CD4-positive, alpha-beta T cell treated with Interleukin-15 for 1 hour (primary cell): ENCODE data around the gene COQ4.

Experiments used
- DNase-seq: peaks from one replicate; pipeline ENCODE4 v3.0.0-alpha.2; 2020

Gene COQ4

DNA sequence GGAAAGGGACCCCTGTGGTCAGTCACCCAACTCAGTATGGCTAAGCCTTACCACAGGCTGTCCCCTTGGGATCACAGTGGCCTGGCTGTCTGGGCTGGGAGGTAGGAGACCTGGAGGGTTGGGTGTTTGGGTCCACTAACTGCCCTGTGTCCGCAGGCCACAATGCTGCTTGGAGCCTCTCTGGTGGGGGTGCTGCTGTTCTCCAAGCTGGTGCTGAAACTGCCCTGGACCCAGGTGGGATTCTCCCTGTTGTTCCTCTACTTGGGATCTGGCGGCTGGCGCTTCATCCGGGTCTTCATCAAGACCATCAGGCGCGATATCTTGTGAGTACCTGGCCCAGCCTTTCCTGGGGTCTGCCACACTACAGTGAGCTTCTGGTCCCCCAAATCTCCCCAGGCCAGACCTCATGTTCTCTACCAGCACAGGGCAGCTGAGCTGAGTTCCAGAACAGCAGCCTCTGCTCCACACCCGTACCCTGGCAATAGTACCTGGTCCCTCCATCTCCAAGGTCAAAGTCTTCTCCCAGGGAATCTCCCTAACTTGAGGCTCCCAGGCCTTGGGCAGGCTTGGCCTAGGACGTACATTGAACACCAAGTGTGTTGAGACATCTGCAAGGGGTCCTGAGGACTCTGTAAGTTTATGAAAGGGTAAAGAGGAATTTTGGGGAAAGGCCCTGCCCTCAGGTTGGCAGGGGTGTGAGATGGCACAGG, 20.5 kb downstream of the COQ4 start:
- DNase-seq: no peak

DNA sequence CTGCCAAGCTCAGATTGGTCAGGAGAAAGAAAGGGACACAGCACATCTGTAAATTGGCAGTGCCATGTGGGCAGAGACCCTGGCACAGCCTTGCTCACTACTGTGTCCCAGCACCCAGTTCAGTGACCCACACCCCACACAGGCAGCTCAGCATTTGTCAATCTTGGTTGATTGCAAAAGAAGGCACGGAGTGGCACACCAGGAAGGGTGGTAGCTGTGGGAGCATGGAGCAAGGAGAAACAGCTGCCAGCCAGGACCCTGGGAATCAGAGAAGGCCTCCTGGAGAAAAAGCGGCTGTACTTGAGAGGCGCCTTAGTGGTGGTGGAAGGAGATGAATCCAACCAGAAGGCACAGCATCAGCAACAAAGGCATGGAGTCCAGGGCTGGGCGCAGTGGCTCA, 21.2 kb downstream of the COQ4 start:
- no peak for DNase-seq

DNA sequence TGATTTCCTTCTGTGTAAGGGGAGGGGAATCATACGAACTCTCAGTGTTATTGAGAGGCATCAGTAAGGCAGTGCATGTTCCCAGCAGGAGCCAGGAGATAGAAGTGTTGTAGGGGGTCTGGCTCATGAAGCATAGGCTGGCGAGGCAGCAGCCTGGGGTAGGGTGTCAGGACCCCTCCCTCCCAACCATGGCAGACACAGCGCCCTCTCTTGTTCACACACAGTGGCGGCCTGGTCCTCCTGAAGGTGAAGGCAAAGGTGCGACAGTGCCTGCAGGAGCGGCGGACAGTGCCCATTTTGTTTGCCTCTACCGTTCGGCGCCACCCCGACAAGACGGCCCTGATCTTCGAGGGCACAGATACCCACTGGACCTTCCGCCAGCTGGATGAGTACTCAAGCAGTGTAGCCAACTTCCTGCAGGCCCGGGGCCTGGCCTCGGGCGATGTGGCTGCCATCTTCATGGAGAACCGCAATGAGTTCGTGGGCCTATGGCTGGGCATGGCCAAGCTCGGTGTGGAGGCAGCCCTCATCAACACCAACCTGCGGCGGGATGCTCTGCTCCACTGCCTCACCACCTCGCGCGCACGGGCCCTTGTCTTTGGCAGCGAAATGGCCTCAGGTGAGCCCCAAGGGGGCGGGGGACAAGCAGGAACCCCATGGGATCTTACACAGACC, 22.4 kb downstream of the COQ4 start:
- DNase-seq: no peak

DNA sequence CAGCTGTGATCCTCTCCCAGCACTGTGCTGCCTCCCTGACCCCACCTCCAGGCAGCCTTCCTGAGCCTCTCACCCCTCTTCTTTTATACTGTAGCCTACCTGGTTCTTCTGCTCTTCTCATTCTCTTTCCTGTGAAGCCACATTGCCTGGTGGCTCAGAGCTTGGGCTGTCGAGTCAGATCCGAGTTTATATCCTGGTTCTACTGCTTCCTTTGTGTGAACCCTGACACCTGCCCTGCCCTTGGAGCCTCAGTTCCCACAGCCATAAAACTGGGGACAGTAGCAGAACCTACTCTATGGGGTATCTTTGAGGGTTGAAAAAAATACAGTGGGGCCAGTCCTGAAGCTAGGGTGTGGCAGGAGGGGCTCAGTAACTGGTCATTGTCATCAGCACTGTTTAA, 26.5 kb downstream of the COQ4 start:
- no peak for DNase-seq

DNA sequence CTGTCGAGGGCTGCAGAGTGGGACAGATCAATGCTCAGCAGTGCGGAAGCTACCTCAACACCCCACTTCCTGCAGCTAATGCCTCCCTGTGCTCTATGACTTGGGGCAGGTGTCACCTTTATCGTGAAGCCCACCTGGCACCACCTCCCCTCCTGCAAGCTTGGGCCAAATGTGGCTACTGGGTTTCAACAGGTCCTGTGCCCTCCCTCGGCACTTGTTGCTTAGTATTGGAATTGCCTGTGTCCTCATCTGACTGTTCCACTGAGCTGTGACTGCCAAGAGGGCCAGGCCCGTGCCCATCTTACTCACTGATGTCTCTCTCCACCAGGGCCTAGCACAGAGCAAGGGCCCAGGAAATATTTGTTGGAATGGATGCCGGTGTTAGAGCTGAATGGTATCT, 27.1 kb downstream of the COQ4 start:
- DNase-seq: no peak

DNA sequence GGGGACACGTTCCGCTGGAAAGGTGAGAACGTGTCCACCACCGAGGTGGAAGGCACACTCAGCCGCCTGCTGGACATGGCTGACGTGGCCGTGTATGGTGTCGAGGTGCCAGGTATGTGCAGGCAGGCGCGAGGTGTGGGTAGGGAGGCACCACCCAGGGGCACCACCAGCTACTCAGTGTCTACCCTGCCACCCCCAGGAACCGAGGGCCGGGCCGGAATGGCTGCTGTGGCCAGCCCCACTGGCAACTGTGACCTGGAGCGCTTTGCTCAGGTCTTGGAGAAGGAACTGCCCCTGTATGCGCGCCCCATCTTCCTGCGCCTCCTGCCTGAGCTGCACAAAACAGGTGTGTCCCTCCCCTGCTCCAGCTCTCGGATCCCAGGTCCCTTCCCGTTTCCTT, 32.8 kb downstream of the COQ4 start:
- no peak for DNase-seq

DNA sequence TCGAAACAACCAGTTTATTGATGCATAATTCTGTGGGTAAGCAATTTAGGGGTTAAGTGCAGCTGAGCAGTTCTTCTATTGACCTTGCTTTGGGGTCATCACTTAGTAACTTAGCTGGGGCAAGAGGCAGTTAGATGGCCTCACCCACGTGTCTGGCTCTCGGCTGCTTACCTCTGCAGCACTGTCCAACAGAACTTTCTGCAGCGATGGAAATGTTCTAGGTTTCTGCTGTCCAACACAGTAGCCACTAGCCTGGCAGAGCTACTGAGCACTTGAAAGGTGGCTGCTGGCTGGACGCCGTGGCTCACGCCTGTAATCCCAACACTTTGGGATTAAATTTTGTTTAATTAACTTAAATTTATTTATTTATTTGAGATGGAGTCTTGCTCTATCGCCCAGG, 35.5 kb downstream of the COQ4 start:
- no peak for DNase-seq

DNA sequence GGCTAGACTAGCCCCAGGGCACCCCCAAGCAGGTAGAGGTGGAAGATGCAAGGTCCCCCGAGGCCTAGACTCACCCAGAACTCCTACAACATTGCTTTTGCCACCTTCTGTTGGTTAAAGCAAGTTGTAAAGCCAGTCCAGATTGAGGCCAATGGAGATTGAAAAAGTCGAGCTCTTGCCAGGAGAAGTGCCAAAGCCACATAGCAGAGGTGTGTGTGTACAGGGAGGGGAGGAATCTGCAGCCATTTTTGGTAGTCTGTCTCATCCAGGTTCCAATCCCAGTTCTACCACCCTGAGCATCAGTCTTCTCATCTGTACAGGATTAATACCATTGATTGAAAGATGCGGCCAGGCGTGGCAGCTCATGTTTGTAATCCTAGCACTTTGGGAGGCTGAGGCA, 36.2 kb downstream of the COQ4 start:
- no peak for DNase-seq

DNA sequence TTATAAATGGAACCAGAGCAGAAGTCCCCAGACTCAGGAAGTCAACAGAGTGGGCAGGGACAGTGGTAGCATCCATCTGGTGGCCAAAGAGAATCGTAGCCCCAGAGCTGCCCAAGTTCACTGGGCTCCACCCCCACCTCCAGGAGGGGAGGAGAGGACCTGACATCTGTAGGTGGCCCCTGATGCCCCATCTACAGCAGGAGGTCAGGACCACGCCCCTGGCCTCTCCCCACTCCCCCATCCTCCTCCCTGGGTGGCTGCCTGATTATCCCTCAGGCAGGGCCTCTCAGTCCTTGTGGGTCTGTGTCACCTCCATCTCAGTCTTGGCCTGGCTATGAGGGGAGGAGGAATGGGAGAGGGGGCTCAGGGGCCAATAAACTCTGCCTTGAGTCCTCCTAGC, 38.2 kb downstream of the COQ4 start:
- DNase-seq: no peak

DNA sequence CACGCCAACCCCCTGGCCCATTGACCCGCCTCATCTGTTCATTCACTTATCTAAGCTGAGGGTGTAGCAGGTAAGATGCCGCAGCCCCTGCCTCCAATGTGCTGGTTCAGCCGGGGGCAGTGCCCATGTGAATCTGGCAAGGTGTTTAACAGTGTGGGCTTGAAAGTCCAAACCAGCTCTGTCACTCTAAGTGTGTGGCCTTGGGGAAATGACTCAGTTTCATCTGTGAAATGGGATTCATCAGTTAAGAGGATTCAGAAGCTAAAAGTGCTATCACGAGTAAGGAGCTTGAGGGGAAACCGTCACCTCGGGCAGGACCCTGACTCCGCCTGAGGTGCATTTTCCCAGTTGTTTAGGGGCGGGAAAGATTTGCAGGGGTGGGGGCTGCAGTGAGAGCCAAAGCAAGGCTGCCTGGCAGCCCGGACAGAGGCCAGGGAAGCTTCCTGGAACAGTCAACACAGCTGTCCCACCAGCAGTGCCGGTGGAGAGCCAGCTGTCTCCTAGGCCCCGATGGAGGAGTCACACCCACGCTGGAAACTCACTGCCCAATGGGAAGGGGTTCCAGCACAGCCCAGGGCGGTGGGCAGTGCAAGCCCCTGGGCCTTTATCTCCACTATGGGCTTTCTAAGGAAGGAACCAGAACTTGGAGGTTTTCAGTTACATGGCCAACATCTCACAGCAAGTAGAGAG, 38.8 kb downstream of the COQ4 start:
- DNase-seq: no peak

DNA sequence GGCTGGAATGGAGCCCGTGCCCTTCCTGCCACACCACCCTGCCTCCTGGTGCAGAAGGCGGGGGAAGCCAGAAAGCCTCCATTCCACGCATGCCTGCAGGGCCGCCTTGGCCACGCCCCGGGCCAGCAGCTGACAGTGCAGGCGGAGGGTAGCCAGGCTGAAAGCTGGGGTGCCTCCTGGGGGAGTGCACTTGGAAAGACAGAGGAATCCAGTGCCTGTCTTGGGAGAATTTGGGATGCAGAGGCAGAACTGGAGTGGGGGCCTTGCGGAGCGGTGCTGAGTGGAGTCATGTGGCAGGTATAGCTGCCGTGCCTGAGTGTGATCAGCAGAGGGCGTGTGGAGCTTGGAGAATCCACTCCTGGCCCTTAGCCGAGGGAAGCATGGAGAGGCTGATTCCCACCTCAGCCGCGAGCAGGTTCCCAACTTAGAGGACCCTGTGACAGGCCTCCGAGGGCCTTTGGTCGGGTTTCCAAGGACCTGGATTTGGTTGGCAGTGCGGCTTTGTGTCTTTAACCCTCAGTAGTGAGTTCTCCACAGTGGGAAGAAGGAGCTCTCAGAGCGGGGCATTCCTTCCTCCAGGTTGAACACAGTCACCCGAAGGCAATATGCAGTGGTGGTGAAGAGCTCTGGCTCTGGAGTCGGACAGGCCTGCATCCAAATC, 39.5 kb downstream of the COQ4 start:
- DNase-seq: peak; percentile 68

DNA sequence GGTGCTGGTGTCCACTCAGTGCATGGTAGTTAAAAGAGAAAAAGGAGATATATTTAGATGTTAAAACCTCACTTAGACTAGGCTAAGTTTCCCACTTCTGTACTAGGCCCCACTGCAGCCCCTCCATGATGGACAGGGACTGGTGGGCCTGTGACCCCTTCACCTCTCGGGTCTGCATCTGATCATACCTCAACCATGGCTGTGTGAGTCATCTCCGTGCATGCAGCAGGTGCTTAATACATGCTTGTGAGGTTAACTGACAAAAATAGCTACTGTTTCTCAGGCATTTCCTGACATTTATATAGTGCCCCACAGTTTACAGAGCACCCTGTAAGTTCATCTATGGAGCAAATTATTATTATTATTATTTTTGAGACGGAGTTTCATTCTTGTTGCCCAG, 40.1 kb downstream of the COQ4 start:
- no peak for DNase-seq

DNA sequence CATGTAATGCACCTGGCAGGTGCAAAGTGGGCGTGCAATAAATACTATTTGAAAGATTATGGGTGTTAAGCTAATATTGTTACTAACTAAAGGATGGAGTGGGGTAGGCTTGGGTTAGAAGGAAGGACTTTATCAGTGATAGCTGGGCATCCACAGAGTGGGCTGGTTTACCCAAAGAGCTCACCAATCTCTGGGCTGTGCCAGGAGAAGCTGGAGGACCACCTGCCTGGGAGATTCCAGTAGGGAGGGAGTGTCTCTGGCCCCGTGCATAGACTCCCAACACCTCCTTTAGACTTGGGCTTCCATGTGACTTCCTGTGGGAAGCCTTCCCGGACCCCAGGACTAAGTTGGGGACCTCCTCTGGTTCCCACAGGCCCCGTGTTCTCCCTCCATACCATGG, 42.9 kb downstream of the COQ4 start:
- DNase-seq: no peak

DNA sequence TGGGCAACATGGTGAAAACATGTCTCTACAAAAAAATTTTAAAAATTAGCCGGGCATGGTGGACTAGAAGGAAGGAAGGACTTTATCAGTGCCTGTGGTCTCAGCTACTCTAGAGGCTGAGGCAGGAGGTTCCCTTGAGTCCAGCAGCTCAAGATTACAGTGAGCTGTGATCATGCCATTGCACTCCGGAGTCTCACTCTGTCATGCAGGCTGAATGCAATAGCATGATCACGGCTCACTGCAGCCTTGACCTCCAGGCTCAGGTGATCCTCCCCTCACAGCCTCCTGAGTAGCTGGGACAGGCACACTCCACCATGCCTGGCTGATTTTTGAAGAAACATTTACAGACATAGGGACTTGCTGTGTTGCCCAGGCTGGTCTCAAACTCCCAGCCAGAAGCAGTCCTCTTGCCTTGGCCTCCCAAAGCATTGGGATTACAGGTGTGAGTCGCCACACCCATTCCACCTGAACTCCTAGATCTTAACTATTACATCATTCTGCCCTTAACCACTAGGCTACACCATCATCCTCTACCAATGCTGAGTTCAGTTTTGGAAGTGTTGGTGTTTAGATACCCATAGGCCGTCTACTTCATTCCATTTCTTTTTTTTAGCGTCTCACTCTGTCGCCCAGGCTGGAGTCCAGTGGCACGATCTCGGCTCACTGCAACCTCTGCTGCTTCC, 46.5 kb downstream of the COQ4 start:
- no peak for DNase-seq

DNA sequence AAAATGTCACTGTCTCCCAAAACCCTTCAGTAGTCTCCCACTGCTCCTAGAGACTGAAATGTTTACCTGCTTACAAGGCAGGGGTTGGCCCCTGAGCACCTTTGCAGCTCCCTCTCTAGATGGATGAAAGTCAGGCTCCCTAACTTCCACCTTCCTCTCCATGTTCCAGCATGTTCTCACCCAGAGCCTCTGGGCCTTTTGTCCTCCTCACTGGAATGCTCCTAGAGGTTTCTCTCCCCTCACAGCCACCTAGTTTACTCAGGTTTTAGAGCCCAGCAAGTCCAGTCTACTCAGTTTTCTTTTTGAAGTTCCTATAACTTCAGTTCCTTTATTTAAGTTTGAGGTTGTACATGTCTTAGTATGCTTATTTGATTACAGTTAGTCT, 47.7 kb downstream of the COQ4 start:
- DNase-seq: no peak

DNA sequence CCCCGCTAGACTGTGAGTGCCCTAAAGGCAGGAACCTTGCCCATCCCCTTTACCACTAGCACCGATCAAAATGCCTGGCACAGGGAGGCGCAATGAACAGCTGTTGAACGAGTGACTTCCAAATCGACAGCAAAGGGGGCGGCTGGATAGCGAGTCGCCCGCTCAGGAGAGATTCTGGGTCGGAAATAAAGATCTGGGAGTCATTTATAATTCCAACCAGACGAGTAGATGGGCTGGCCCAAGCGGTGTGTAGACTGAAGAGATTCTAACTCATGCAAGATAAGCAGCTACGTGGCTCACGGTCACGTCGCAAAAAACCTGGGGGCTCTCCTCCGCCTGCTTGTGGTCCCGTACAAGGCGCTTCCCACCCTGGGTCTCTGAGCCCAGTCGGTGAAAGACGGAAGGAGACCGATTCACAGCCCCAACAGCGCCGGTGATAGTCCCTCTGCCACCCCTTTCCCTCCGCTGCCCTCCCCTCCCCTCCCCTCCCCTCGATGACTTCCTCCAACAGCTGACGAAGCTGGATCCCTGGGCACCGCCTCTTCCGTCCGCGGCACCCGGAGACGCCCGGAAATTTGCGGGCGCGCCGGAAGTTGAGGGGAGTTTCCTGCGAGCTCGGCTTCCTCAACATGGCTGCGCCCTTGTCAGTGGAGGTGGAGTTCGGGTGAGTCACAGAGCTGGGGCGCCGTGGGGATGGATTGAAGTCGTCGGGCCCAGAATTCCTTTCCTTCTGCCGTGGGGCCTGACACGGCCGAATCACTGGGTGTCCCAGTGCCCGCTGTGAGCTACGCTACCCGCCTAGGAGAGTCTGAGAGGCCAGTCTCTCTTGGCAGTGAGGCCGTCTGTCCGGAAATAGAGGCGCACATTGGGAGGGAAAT, 48.4 kb downstream of the COQ4 start, which contains the start of gene URM1:
URM1 (plus strand) TSS at position 623 of the 878 bp plus-strand sequence; CDS start at position 630, 7 bp downstream.
- peak; percentile 96 for DNase-seq

DNA sequence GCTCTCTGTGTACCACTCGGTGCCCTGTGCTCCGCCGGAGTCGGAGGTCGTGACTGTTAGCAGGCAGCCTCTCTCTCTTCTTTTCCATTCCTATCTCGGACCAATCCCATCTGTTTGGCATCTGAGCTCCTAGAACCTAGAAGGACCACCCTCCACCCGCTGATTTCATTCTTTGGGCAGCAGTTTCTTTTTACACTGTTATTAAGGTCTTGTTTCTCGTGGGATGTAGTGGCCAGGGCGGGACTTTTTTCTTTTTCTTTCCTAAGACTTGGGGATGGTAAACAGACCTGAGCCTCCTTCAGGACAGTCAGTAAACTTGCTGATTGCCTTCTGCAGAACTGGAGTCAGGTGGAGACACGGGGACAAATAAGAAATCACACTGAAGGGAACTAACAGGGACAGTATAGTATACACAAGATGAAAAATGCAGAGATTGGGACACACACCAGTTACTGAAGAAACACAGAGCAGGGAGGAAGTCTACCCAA, 49.0 kb downstream of the COQ4 start:
- no peak for DNase-seq

DNA sequence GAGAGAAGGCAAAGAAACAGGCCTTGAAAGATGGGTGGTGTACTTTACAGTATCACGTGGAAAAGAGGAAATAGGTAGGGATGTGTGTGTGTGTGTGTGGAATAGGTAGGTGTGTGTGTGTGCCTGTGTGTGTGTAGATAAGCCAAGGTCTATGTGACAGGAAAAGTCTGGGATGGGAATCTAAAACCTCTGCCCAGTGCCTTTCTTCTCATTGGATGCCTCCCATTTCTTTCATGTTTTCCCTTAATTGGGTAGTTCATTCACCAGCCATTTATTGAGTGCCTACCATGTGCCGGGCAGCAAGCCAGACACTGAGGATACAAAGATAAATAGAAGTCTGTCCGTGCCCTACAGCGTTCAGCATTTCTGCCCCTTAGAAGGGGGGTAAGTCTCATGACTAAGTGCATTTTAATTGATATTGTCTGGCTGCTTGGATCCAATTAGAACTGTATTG, 49.6 kb downstream of the COQ4 start:
- DNase-seq: no peak

DNA sequence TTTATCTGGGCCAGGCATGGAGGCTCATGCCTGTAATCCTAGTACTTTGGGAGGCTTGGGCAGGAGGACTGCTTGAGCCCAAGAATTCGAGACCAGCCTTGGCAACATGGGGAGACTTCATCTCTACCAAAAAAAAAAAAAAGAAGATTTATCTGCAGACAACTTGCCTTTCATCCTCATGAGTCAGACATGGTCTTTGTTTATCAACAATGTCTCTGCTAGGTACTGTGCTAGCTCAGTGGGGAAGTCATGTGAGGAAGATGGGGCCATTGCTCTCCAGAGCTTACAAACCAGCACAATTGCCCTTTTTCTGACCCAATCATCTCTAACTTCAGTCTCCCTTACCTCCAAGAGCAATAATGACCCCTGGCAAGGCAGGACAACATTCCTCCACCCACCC, 50.1 kb downstream of the COQ4 start:
- DNase-seq: no peak

DNA sequence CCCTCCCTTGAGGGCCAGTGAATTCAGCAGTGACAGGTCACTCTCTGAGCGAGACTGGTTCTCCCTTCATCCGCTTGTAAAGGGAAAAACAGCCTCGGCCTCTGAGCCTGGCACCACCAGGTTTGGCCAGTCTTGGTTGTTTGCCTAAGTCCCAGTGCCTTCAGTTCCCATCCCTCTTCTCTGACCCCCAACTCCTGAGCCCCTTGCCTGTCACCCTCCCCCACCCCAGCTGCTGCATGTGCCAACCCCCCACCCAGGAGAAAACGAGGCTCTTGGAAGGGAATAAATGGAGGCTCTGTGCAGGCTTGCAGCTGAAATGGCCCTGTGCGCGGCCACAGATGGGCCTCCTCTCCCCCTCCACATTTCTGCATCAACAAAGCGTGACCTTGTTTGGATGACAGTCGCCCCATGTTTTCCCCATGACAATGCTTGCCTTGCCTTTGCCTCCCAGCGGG, 51.6 kb downstream of the COQ4 start:
- DNase-seq: no peak

DNA sequence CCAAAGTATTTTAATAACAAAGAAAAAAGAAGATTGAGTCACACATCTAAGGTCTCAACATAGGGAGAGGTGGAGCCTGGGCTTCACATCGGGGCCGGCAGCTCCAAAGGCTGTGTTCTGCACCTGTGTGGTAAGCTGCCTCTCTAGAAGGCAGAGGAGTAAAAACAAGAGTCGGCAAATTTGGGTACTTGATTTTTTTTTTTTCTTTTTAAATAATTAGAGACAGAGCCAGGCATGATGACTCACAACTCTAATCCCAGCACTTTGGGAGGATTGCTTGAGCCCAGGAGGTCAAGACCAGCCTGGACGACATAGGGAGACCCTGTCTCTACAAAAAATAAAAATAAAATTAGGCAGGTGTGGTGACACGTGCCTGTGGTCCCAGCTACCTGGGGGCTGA, 53.2 kb downstream of the COQ4 start:
- DNase-seq: no peak

DNA sequence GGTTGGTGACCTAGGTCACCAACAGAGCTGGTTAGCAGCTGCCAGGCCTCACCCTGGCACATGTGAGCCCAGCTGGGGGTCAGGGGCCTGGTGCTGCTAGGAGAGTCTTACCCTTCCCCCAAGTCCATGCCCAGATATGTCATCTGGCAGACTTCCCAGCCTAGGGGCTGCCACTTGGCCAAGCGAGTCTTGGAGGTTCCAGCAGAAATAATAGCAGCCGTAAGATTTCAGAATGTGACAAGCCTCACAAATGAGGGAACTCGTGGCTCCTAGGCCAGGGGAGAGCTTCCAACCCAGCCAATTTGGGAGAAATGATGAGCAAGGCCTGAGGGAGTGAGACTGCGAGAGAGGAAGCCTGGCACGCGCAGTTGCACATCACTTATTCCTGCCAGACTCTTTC, 59.6 kb downstream of the COQ4 start:
- DNase-seq: no peak
